CD4-positive, alpha-beta T cell (primary cell): ENCODE results near the gene C11orf91. TPM values are rescaled to one million over a fixed set of nuclear protein-coding genes. Genes with fewer than 3 reads are reported as not detected.
"Not testable (repeated sequence)": the region's sequence is repeated elsewhere in the genome, so short reads cannot be mapped to it uniquely, and the experiment has no call there.

Experiments used
- ATAC-seq: fragments of 200-7000 bp; cut with Tn5 transposase; one replicate; pipeline ENCODE4 v1.10.0; 2022; ENCODE audit warnings: mild to moderate bottlenecking; ENCODE audit not compliant: poor library complexity
- CTCF ChIA-PET: fragments of 350-600 bp; sonication (Branson Sonifier 250); formaldehyde crosslinking; loops from one replicate; lab custom pipeline; 2021; ENCODE audit warnings: antibody characterized with exemption, inconsistent platforms; lab: Charles Lee
- POLR2A ChIA-PET: fragments of 350-600 bp; sonication (Branson Sonifier 250); formaldehyde crosslinking; loops from one replicate; lab custom pipeline; 2021; ENCODE audit warnings: antibody characterized with exemption, inconsistent platforms; lab: Charles Lee
- DNase-seq, 14 experiments: peaks; one replicate each; pipeline ENCODE4 v3.0.0-alpha.2; 2013 to 2020; ENCODE audit warnings: mixed read lengths in 2 of 14
- H3K27ac ChIP-seq, 2 donors: one replicate each; pipeline versions ENCODE4 v1.5.1 to v1.7.0; 2013; ENCODE audit warnings: low read length in 2 of 2, low read depth in 1 of 2, mild to moderate bottlenecking in 1 of 2
- H3K27me3 ChIP-seq, 2 experiments: 1 replicate in 1 of 2; 2 replicates in 1 of 2; pipeline versions ENCODE4 v1.6.1 to v1.7.0; 2013; ENCODE audit warnings: low read length in 2 of 2, control low read depth in 1 of 2, mild to moderate bottlenecking in 1 of 2, moderate library complexity in 1 of 2; ENCODE audit not compliant: insufficient read depth in 2 of 2, control insufficient read depth in 1 of 2
- H3K36me3 ChIP-seq: one replicate; pipeline ENCODE4 v1.6.1; 2013; ENCODE audit warnings: low read length, control low read depth; ENCODE audit not compliant: insufficient read depth
- H3K4me1 ChIP-seq: one replicate; pipeline ENCODE4 v1.6.1; 2013; ENCODE audit warnings: low read length, control low read depth; ENCODE audit not compliant: insufficient read depth
- H3K4me3 ChIP-seq: one replicate; pipeline ENCODE4 v1.5.1; 2013; ENCODE audit warnings: mild to moderate bottlenecking, low read length, moderate library complexity
- H3K9me3 ChIP-seq, 2 experiments: 1 replicate in 1 of 2; 2 replicates in 1 of 2; pipeline versions ENCODE4 v1.6.1 to v1.7.0; 2013; ENCODE audit warnings: low read length in 2 of 2, mild to moderate bottlenecking in 2 of 2, control low read depth in 1 of 2, moderate library complexity in 1 of 2; ENCODE audit not compliant: control insufficient read depth in 1 of 2, insufficient read depth in 1 of 2
- H3K27ac Mint-ChIP-seq: one replicate; pipeline ENCODE4 v1.8.0; 2020; ENCODE audit warnings: mixed read lengths
- H3K27me3 Mint-ChIP-seq: one replicate; pipeline ENCODE4 v1.8.0; 2021; ENCODE audit warnings: mixed read lengths
- H3K36me3 Mint-ChIP-seq: one replicate; pipeline ENCODE4 v1.8.0; 2021; ENCODE audit warnings: low read depth, mixed read lengths
- H3K4me1 Mint-ChIP-seq: one replicate; pipeline ENCODE4 v1.8.0; 2021; ENCODE audit warnings: low read depth, mixed read lengths
- H3K4me3 Mint-ChIP-seq: one replicate; pipeline ENCODE4 v1.8.0; 2020; ENCODE audit warnings: mild to moderate bottlenecking, mixed read lengths
- H3K9me3 Mint-ChIP-seq: one replicate; pipeline ENCODE4 v1.8.0; 2020; ENCODE audit warnings: mixed read lengths
- CTCF ChIP-seq: fragments of 200-600 bp; IDR thresholded peaks from one replicate; pipeline ENCODE4 v1.8.0; 2022; ENCODE audit warnings: antibody characterized with exemption, mild to moderate bottlenecking
- intact Hi-C, 2 experiments: fragments of 100-400 bp; cut with DNase I in 1 of 2; cut with micrococcal nuclease in 1 of 2; formaldehyde crosslinking; loops; one replicate each; pipeline versions ENCODE4 v1.15.1 to v1.9.0; 2023 to 2025; cut with DNase I, micrococcal nuclease
- total RNA-seq, 174 experiments: library from RNA in 2 of 174; stranded (reverse) in 2 of 174; gene quantifications; one replicate each; pipeline ENCODE4 v1.2.3 and lab custom pipeline; 2021 to 2026

C11orf91 gene
- total RNA-seq, 2 experiments from 2014 or later = 0.45 TPM; not detected in 1

DNA sequence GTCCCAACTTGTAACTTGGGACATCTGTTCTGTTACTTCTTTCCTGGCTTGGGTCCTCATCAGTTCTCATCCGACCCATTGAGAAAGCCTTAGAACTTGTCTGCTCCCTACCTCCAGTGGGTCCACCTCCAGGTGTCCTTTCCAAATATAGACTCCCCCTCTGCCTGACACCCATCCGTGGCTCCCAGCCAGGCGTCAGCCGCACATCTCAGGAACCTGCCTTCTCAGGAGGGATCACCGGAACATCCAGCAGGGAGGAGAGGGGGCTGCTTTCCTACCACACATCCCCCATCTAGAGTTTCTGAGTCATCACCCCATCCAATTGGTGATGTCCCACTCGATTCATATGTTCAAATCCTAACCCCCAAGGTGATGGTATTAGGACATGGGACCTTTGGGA lies 36.5 kb downstream of the C11orf91 start:
- Histone ChIP-seq H3K9me3 (peaks cover 0 to 3% of the 10 kb centered on the region in 2 experiments), H3K4me3 (no peak overlapping the region), H3K36me3 (no peaks in the 10 kb centered on the region), H3K4me1 (no peaks in the 10 kb centered on the region), H3K27me3 (no peaks in the 10 kb centered on the region), H3K27ac (no peak overlapping the region)
- Mint-ChIP-seq H3K27ac (no peak overlapping the region), H3K9me3 (no peaks in the 10 kb centered on the region), H3K4me3 (no peak overlapping the region), H3K27me3 (peaks cover 20% of the 10 kb centered on the region), H3K4me1 (no peaks in the 10 kb centered on the region), H3K36me3 (no peaks in the 10 kb centered on the region)
- TF ChIP-seq CTCF = no peak
- no peak for DNase-seq
- ATAC-seq = no peak
- CTCF ChIA-PET = no interaction called here
- intact Hi-C loops = no loop called here
- POLR2A ChIA-PET = no interaction called here

DNA sequence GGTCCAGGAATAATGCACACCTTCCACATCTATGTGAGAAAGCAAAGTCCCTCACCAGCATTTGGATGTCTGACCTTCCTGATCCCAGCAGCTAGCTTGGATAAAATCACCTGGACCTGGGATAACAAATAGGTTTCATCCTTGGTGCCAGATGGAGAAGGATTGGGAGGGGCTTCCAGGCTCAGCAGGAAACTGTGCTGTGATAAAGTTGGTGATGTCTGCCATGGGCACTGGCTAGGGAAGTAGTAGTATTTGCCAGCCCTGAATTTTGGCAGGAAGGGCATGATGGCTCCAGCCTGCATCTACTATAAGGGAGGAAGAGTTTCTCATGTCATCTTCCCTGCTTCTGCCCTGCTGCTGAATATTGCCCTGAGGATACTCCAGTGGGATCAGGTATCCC lies 37.5 kb downstream of the C11orf91 start:
- Mint-ChIP-seq H3K4me3 (no peak overlapping the region), H3K36me3 (no peaks in the 10 kb centered on the region), H3K27me3 (peaks cover 13% of the 10 kb centered on the region), H3K9me3 (no peaks in the 10 kb centered on the region), H3K27ac (no peak overlapping the region), H3K4me1 (no peaks in the 10 kb centered on the region)
- intact Hi-C loops = no loop called here
- Histone ChIP-seq H3K9me3 (peaks cover 0 to 3% of the 10 kb centered on the region in 2 experiments), H3K36me3 (no peaks in the 10 kb centered on the region), H3K4me1 (no peaks in the 10 kb centered on the region), H3K27ac (no peak overlapping the region), H3K4me3 (no peak overlapping the region), H3K27me3 (no peaks in the 10 kb centered on the region)
- no peak for TF ChIP-seq CTCF
- no peak for ATAC-seq
- ChIA-PET POLR2A (interaction anchor here (0.5 kb wide), 1 partner anchor 732 kb away, joined by 3 read pairs; no protein-coding TSS in a partner anchor), CTCF (no interaction called here)
- no peak for DNase-seq

DNA sequence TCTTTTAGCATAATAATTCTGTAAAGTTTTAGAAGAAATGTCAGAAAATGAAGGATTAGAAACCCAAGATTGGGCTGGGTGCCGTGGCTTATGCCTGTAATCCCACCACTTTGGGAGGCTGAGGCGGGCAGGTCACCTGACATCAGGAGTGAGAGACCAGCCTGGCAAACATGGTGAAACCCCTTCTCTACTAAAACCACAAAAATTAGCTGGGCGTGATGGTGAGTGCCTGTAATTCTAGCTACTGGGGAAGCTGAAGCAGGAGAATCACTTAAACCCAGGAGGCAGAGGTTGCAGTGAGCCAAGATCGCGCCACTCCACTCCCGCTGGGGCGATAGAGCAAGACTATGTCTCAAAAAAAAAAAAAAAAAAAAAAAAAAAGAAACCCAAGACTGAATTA lies 39.1 kb downstream of the C11orf91 start:
- H3K36me3 ChIP-seq, H3K4me3 Mint-ChIP-seq, H3K27me3 Mint-ChIP-seq, DNase-seq, CTCF ChIA-PET, intact Hi-C loops, H3K9me3 ChIP-seq, H3K27me3 ChIP-seq, H3K4me1 ChIP-seq, H3K27ac ChIP-seq, H3K4me1 Mint-ChIP-seq, POLR2A ChIA-PET, H3K36me3 Mint-ChIP-seq, H3K4me3 ChIP-seq, H3K9me3 Mint-ChIP-seq, ATAC-seq, H3K27ac Mint-ChIP-seq: not testable (repeated sequence)

DNA sequence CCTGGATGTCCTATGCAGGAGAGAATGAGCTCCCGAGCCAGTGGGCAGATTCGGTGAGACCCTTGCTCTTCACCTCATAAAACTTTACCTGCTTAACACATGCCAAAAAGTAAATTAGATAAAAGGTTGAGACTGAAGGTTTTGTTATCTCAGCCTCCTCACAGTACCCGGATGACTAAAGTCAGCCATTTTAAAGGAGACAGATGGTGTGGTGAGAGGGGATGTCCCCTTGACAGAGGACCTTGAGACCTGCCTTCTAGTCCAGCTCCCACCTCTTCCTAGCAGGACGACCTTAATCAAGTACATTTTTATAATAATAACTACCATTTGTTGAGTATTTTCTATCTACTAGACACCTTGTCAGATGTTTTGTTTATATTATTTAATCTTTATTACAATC lies 39.7 kb downstream of the C11orf91 start:
- H3K27ac Mint-ChIP-seq = no peak overlapping the region
- H3K4me3 Mint-ChIP-seq = no peak overlapping the region
- DNase-seq (no peak), ATAC-seq (no peak)
- Histone ChIP-seq H3K4me3 (no peak overlapping the region), H3K27me3 (no peaks in the 10 kb centered on the region), H3K9me3 (no peaks in the 10 kb centered on the region), H3K4me1 (no peaks in the 10 kb centered on the region), H3K27ac (no peak overlapping the region), H3K36me3 (no peaks in the 10 kb centered on the region)
- ChIA-PET CTCF (no interaction called here), POLR2A (no interaction called here)
- peaks cover 9% of the 10 kb centered on the region for H3K27me3 Mint-ChIP-seq
- H3K4me1 Mint-ChIP-seq = no peaks in the 10 kb centered on the region
- no peaks in the 10 kb centered on the region for H3K36me3 Mint-ChIP-seq
- intact Hi-C loops = no loop called here
- H3K9me3 Mint-ChIP-seq = no peaks in the 10 kb centered on the region
- TF ChIP-seq CTCF = no peak
